NCI-H2196 treated with DMSO at 0.1 percent for 48 hours (cell line): ENCODE results near the gene MORC4.

Experiments
- DNase-seq: peaks from one replicate; lab custom pipeline; 2025; ENCODE audit not compliant: unreplicated experiment; lab: John Stamatoyannopoulos, UW

Gene MORC4

GRCh38 chrX:106952988-106953387 is 47.0 kb downstream of the MORC4 start:
- DNase-seq: no peak

DNA sequence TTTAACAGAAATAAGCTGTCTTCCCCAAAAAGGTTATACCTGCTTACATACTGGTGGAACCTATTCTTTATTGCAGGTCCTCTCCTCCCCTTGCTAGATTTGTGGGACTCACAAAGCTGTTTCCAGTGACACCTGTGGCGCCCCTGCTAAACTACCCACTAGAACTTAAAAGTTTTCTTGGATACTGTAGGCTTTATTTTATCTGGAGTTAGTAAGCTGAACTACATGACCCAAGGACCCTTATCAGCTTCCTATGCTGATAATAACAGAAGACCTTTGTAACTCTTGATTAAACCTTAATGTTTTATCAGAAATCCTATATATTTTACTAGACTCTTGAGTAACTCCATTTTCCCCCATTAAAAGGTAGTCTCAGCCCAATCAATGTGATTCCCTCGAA is 47.5 kb downstream of the MORC4 start:
- DNase-seq: no peak

DNA sequence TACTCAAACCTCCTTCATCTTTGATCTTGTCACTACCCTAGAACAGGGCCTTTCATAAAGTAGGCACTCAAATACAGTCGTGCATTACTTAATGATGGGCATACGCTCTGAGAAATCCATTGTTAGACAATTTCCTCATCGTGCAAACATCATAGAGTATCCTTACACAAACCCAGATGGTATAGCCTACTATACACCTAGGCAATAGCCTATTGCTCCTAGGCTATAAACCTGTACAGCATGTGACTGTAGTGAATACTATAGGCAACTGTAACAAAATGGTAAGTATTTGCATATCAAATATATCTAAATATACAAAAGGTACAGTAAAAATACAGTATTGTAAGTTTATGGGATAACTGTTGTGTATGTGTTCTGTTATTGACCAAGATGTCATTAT is 47.9 kb downstream of the MORC4 start:
- no peak for DNase-seq

DNA sequence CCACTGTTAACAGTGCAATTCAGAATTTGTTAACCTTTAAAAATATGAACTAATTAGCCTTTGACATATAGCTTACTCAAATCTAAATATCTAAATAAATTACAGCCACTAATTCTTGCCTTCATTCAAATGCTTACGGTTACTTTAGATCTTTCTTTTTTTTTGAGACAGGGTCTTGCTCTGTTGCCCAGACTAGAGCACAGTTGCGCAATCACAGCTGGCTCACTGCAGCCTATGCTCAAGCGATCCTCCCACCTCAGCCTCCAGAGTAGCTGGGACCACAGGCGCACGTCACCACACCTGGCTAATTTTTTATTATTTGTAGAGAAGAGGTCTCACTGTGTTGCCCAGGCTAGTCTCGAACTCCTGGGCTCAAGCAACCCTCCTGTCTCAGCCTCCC is 48.8 kb downstream of the MORC4 start:
- DNase-seq: no peak

- no peak for DNase-seq
These were observed 49.6 kb downstream of the MORC4 start for GRCh38 chrX:106950381-106950780.

DNA sequence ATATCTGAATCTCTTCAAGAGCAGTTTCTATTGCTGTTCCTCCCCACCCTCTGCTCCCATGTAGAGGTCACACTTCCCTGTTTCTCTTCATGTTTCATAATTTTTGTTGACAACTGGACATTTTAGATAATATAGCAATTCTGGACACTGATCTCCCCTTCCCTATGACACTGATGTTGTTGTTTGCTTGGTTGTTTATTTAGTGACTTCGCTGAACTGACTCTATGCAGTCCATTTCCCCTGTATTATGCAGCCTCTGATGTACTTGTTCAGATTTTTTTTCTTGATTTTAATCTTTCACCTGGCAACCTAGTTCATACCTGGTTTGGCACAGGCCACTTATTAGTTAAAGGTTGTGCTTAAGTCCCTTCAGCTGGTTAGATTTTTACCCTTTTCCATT is 50.6 kb downstream of the MORC4 start:
- DNase-seq: no peak

- DNase-seq: no peak
These were observed 51.4 kb downstream of the MORC4 start for GRCh38 chrX:106948641-106949040.

DNA sequence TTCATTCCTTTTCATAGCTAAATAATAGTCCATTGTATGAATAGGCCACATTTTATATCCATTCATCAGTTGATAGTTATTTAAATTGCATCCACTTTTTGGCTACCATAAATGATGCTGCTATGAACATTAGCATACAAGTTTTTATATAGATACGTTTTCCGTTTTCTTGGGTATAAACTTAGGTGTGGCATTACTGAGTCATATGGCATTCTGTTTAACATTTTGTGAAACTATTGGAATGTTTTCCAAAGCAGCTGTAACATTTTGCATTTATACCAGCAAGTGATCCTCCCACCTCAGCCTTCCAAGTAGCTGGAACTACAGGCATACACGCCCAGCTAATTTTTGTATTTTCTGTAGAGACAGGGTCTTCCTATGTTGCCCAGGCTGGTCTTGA is 53.5 kb downstream of the MORC4 start:
- no peak for DNase-seq

GRCh38 chrX:106940068-106940467 is 59.9 kb downstream of the MORC4 start:
- no peak for DNase-seq

DNA sequence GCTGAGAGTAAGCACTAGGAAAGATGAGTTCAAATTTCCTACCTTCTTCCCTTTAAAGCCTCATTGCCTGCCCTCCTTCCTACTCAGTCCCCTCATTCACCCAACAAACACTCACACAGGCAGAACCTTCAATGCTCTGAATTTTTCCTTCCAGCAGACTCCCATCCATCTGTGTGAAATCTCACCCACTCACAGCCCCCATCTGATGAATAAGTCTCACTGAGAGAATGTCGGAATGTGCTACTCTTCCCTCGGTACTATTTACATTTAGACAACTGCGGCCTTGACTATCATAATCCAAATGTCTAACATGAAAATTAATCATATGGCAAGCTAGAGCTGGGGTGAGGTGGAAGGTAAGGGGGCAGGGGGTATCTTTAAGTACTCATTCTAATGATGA is 60.4 kb downstream of the MORC4 start:
- no peak for DNase-seq

- no peak for DNase-seq
These were observed 63.8 kb downstream of the MORC4 start for GRCh38 chrX:106936246-106936645.

DNA sequence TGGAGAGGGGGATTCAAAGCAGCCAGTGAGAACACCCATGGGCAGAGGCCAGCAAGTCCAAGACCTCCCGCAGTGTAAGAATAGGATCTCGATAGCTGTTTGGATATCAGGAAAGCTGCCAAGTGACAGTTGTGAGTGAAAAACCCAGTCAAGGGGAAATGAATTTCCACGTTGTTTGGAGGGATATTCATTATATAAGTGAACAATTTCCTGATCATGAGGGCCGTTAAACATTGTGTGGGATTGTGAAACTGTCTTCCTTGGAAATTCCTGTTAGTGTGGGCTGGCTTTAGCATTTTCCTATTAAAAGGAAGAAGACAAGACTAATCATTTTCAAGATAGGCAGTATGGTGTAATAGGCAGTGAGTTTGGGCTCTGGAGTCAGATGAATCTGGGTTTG is 64.8 kb downstream of the MORC4 start:
- no peak for DNase-seq

- no peak for DNase-seq
These were observed 66.5 kb downstream of the MORC4 start for GRCh38 chrX:106933538-106933961.

GRCh38 chrX:106932960-106933537 is 67.0 kb downstream of the MORC4 start:
- no peak for DNase-seq

DNA sequence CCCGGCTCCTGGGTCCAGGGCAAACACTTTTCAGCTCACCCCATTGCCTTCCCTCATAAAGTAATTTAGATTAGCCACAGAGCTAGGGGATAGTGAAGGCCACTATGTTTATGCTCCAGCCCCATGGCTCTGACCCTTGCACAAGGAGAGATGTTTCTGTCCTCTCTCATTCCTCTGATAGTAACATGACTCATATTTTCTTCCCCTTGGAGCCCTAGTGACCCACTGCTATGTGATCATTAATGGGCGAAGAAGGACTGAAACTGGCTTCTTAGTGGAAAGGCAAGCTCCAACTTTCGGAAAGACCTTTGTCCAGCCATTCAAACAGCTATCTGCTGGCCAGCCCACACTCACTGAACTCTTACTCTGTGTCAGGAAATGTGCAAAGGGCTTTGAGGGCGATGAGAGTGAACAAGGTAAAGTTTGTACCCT is 67.5 kb downstream of the MORC4 start:
- DNase-seq: no peak

GRCh38 chrX:106931831-106932491 is 68.1 kb downstream of the MORC4 start:
- DNase-seq: no peak

DNA sequence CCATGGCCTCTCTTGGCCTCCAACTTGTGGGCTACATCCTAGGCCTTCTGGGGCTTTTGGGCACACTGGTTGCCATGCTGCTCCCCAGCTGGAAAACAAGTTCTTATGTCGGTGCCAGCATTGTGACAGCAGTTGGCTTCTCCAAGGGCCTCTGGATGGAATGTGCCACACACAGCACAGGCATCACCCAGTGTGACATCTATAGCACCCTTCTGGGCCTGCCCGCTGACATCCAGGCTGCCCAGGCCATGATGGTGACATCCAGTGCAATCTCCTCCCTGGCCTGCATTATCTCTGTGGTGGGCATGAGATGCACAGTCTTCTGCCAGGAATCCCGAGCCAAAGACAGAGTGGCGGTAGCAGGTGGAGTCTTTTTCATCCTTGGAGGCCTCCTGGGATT is 71.8 kb downstream of the MORC4 start:
- DNase-seq: no peak

DNA sequence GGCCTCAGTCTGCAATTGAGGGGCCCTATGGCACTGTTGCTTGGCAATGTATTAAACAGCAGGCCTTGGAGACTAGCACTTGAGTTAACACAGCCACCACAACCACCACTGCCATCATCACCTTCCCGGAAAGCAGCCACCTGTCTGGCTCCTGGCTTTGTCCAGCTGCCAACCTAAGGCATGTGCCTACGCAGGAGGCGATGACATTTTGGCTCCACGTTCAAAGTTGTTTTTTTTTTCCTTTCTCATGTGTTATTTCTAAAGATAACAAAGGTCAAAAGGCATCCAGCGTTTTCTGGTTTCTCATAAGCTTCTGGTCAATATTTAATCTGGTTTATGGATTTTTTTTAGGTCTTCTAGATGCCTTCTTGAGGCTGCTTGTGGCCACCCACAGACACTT is 72.3 kb downstream of the MORC4 start:
- peak; percentile 4 for DNase-seq

DNA sequence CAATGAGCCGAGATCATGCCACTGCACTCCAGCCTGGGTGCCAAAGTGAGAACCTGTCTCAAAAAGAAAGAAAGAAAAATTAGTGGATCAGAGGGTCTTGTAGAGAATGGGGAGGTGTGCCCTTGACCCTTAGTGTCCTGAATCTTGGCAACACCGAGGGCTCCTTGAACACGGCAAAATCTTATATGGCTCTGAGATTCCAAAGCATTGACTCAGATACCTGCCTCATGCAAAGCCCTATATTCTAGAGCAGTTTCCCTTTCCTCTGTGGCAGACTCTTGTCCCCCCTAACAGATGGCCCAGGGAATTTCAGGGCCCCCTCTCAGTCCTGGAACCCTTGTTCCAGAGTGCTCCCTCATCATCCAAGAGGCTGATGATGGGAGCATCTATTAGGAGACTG is 73.0 kb downstream of the MORC4 start:
- DNase-seq: no peak

- no peak for DNase-seq
These were observed 78.4 kb downstream of the MORC4 start for GRCh38 chrX:106921637-106922036.

GRCh38 chrX:106919932-106920452 is 80.0 kb downstream of the MORC4 start, which contains the start of gene CLDN2:
CLDN2 (plus strand) TSS chrX:106920402; CDS start chrX:106928229, 7,827 bp downstream.
- no peak for DNase-seq

DNA sequence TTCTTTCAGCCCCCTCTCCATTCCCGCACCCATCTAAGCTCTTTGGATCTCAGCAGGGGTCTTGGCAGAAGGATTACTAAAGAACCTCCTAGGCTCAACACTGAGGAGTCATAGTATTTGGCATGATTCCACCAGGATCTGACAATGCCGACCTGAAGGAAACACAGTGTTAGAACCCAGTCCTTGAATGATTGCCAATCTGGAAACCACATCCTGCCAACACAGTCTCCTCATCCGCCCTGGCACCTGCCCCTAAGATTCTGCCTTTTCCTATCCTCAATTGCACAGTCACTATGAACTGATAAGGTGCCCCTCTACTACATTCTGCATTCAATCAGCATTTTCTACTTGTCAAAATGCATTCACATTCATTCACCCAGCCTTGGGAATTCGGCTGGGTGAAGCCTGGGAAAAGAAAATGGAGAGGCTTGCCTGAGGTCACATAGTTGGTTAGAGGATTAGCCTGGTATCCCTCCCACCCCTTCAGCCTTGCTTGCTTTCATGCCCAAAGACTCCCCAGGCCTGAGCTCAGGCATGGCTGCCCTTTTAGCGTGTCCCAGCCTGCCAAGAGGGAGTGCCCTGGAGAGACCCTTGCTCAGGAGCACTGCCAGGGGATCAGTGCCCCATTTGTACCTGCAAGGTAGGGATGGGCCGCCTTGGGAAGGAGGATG is 82.0 kb downstream of the MORC4 start:
- DNase-seq: peak; percentile 29
